H9 (cell line): Measurements from ENCODE around the gene ZNF638. TPM values are rescaled to one million over a fixed set of nuclear protein-coding genes. Genes with fewer than 3 reads are reported as not detected.

ENCODE experiments used
- DNase-seq: peaks from one replicate; pipeline ENCODE4 v3.0.0-alpha.2; 2017
- H2AFZ ChIP-seq: one replicate; pipeline ENCODE4 v1.6.1; 2013; ENCODE audit warnings: mild to moderate bottlenecking, low read length, control low read depth, moderate library complexity
- H2AK5ac ChIP-seq: 2 replicates; pipeline ENCODE4 v1.6.1; 2013; ENCODE audit warnings: low read length, control low read depth, mixed read lengths; ENCODE audit not compliant: insufficient read length
- H2BK120ac ChIP-seq: one replicate; pipeline ENCODE4 v1.6.1; 2013; ENCODE audit warnings: low read depth, mild to moderate bottlenecking, low read length, control low read depth, inconsistent platforms; ENCODE audit not compliant: poor library complexity, severe bottlenecking
- H2BK12ac ChIP-seq: 2 replicates; pipeline ENCODE4 v1.6.1; 2013; ENCODE audit warnings: low read length, control low read depth, mixed read lengths, low read depth; ENCODE audit not compliant: insufficient read length
- H2BK15ac ChIP-seq: 2 replicates; pipeline ENCODE4 v1.6.1; 2013; ENCODE audit warnings: low read depth, low read length, control low read depth
- H2BK20ac ChIP-seq: one replicate; pipeline ENCODE4 v1.6.1; 2013; ENCODE audit warnings: low read depth, mild to moderate bottlenecking, low read length, control low read depth, inconsistent platforms; ENCODE audit not compliant: poor library complexity, severe bottlenecking
- H2BK5ac ChIP-seq: 2 replicates; pipeline ENCODE4 v1.6.1; 2013; ENCODE audit warnings: low read length, control low read depth, mixed read lengths; ENCODE audit not compliant: insufficient read length
- H3K14ac ChIP-seq: 2 replicates; pipeline ENCODE4 v1.6.1; 2013; ENCODE audit warnings: low read length, control low read depth; ENCODE audit not compliant: insufficient read depth
- H3K18ac ChIP-seq: 2 replicates; pipeline ENCODE4 v1.6.1; 2013; ENCODE audit warnings: low read depth, mild to moderate bottlenecking, mixed read lengths, low read length, control low read depth; ENCODE audit not compliant: insufficient read length
- H3K23ac ChIP-seq: 2 replicates; pipeline ENCODE4 v1.6.1; 2013; ENCODE audit warnings: low read length, control low read depth, mixed read lengths, low read depth; ENCODE audit not compliant: insufficient read length
- H3K23me2 ChIP-seq: 2 replicates; pipeline ENCODE4 v1.6.1; 2013; ENCODE audit warnings: low read depth, mild to moderate bottlenecking, mixed read lengths, low read length, control low read depth; ENCODE audit not compliant: insufficient read length, poor library complexity, severe bottlenecking
- H3K27ac ChIP-seq: 2 replicates; pipeline ENCODE4 v1.5.1; 2013; ENCODE audit warnings: low read length, control low read depth, mixed read lengths, low read depth; ENCODE audit not compliant: insufficient read length
- H3K27me3 ChIP-seq: 2 replicates; pipeline ENCODE4 v1.6.1; 2013; ENCODE audit warnings: low read length, control low read depth, inconsistent platforms; ENCODE audit not compliant: insufficient read depth
- H3K4ac ChIP-seq: 2 replicates; pipeline ENCODE4 v1.6.1; 2013; ENCODE audit warnings: low read depth, mild to moderate bottlenecking, control low read depth, inconsistent platforms, low read length, moderate library complexity
- H3K4me1 ChIP-seq: 2 replicates; pipeline ENCODE4 v1.6.1; 2013; ENCODE audit warnings: low read length, control low read depth, inconsistent platforms; ENCODE audit not compliant: insufficient read depth
- H3K4me2 ChIP-seq: 2 replicates; pipeline ENCODE4 v1.6.1; 2013; ENCODE audit warnings: low read length, control low read depth, mixed read lengths; ENCODE audit not compliant: insufficient read length, insufficient read depth
- H3K56ac ChIP-seq: 2 replicates; pipeline ENCODE4 v1.6.1; 2013; ENCODE audit warnings: low read depth, mild to moderate bottlenecking, mixed read lengths, low read length, control low read depth; ENCODE audit not compliant: insufficient read length
- H3K79me1 ChIP-seq: 2 replicates; pipeline ENCODE4 v1.6.1; 2013; ENCODE audit warnings: low read depth, mild to moderate bottlenecking, moderate library complexity, low read length, control low read depth, inconsistent platforms; ENCODE audit not compliant: insufficient read depth, poor library complexity, severe bottlenecking
- H3K79me2 ChIP-seq: 2 replicates; pipeline ENCODE4 v1.6.1; 2013; ENCODE audit warnings: low read length, control low read depth, inconsistent platforms; ENCODE audit not compliant: insufficient read depth
- H3K9ac ChIP-seq: 2 replicates; pipeline ENCODE4 v1.6.1; 2013; ENCODE audit warnings: low read length, control low read depth, mixed read lengths; ENCODE audit not compliant: insufficient read length; ENCODE audit errors: extremely low read depth
- H3K9me3 ChIP-seq: one replicate; pipeline ENCODE4 v1.6.1; 2013; ENCODE audit warnings: low read depth, low read length, inconsistent platforms; ENCODE audit not compliant: control insufficient read depth
- H3T11ph ChIP-seq: one replicate; pipeline ENCODE4 v1.6.1; 2013; ENCODE audit warnings: mild to moderate bottlenecking, low read length, control low read depth, inconsistent platforms
- H4K20me1 ChIP-seq: one replicate; pipeline ENCODE4 v1.6.1; 2013; ENCODE audit not compliant: control insufficient read depth, insufficient read length, insufficient read depth
- H4K5ac ChIP-seq: 2 replicates; pipeline ENCODE4 v1.6.1; 2013; ENCODE audit warnings: low read depth, mild to moderate bottlenecking, mixed read lengths, low read length, control low read depth; ENCODE audit not compliant: insufficient read length
- H4K8ac ChIP-seq: replicated peaks from 2 replicates; pipeline ENCODE4 v1.6.1; 2013; ENCODE audit warnings: low read length, control low read depth, mixed read lengths, low read depth; ENCODE audit not compliant: insufficient read length
- H4K91ac ChIP-seq: 2 replicates; pipeline ENCODE4 v1.6.1; 2013; ENCODE audit warnings: low read depth, mild to moderate bottlenecking, moderate library complexity, mixed read lengths, low read length, control low read depth; ENCODE audit not compliant: insufficient read length
- H3K27ac Mint-ChIP-seq, 3 experiments: 2 replicates in 2 of 3; 3 replicates in 1 of 3; pipeline ENCODE4 v1.8.0; 2020 to 2021; ENCODE audit warnings: mixed read lengths in 3 of 3, mild to moderate bottlenecking in 1 of 3, moderate library complexity in 1 of 3
- H3K27me3 Mint-ChIP-seq: 2 replicates; pipeline ENCODE4 v1.8.0; 2021; ENCODE audit warnings: low read depth, mild to moderate bottlenecking, moderate library complexity, mixed read lengths
- H3K36me3 Mint-ChIP-seq, 3 experiments: 2 replicates in 2 of 3; 3 replicates in 1 of 3; pipeline ENCODE4 v1.8.0; 2020 to 2021; ENCODE audit warnings: low read depth in 3 of 3, mixed read lengths in 3 of 3; ENCODE audit not compliant: insufficient read depth in 1 of 3
- H3K4me1 Mint-ChIP-seq, 2 experiments: 2 replicates each; pipeline ENCODE4 v1.8.0; 2020; ENCODE audit warnings: mixed read lengths in 2 of 2
- H3K4me3 Mint-ChIP-seq, 2 experiments: 2 replicates in 1 of 2; 3 replicates in 1 of 2; pipeline ENCODE4 v1.8.0; 2020 to 2021; ENCODE audit warnings: mild to moderate bottlenecking in 2 of 2, mixed read lengths in 2 of 2, moderate library complexity in 1 of 2
- H3K9me3 Mint-ChIP-seq, 2 experiments: 2 replicates in 1 of 2; 3 replicates in 1 of 2; pipeline ENCODE4 v1.8.0; 2020; ENCODE audit warnings: mild to moderate bottlenecking in 2 of 2, mixed read lengths in 2 of 2, moderate library complexity in 1 of 2
- CTCF ChIP-seq: fragments of 200-600 bp; sonication (generic); conservative IDR thresholded peaks from 3 replicates; pipeline ENCODE4 v1.8.0; 2021; ENCODE audit warnings: antibody characterized with exemption, mild to moderate bottlenecking
- WGBS: extraction: QIAGEN DNeasy Blood & Tissue Kit; methylation state at CpG from one replicate; pipeline ENCODE4 v1.1.7; 2013; ENCODE audit warnings: missing lambda C conversion rate, low lambda C conversion rate, mixed read lengths; ENCODE audit not compliant: insufficient read length; ENCODE audit errors: extremely low coverage; 5-methylcytosine and 5-hydroxymethylcytosine counted together
- total RNA-seq: library from RNA; stranded (reverse); gene quantifications from 2 replicates; pipeline ENCODE4 v1.2.1, GENCODE V29; 2021

Gene ZNF638
- total RNA-seq, 1 experiment from 2014 or later, result 146 TPM

GRCh38 chr2:71336384-71336783 lies 4.8 kb downstream of the ZNF638 start:
- no peak overlapping the region for H2AK5ac ChIP-seq
- no peak overlapping the region for H3T11ph ChIP-seq
- Mint-ChIP-seq H3K27ac (no peak overlapping the region), H3K36me3 (peaks cover 3 to 17% (median 16%) of the 10 kb centered on the region in 3 experiments), H3K27me3 (no peaks in the 10 kb centered on the region), H3K4me3 (no peak overlapping the region), H3K9me3 (no peaks in the 10 kb centered on the region), H3K4me1 (peaks cover 57 to 70% of the 10 kb centered on the region in 2 experiments)
- TF ChIP-seq CTCF, result no peak
- H3K4me1 ChIP-seq, result peaks cover 3% of the 10 kb centered on the region; the same call in 1 of the 2 replicates
- H3K9me3 ChIP-seq, result no peaks in the 10 kb centered on the region
- no peaks in the 10 kb centered on the region for H3K27me3 ChIP-seq
- no peak overlapping the region for H3K14ac ChIP-seq
- no peak overlapping the region for H2AFZ ChIP-seq
- peaks cover 10% of the 10 kb centered on the region for H3K79me1 ChIP-seq
- no peaks in the 10 kb centered on the region for H4K20me1 ChIP-seq
- peaks cover 3% of the 10 kb centered on the region for H3K23me2 ChIP-seq
- DNase-seq, result no peak
- no peak overlapping the region for H4K91ac ChIP-seq
- no peak overlapping the region for H2BK5ac ChIP-seq
- H4K5ac ChIP-seq, result no peak overlapping the region
- no peak overlapping the region for H3K18ac ChIP-seq
- no peak overlapping the region for H2BK15ac ChIP-seq
- no peak overlapping the region for H3K9ac ChIP-seq
- no peak overlapping the region for H3K4me2 ChIP-seq
- WGBS, result no CpG with 5 or more reads among the region's 2 CpGs
- H2BK120ac ChIP-seq, result no peak overlapping the region
- H2BK12ac ChIP-seq, result no peak overlapping the region
- no peak overlapping the region for H3K27ac ChIP-seq
- H2BK20ac ChIP-seq, result no peak overlapping the region
- no peak overlapping the region for H3K23ac ChIP-seq
- H4K8ac ChIP-seq, result no peak overlapping the region
- no peak overlapping the region for H3K4ac ChIP-seq
- peaks cover 52% of the 10 kb centered on the region for H3K79me2 ChIP-seq
- H3K56ac ChIP-seq, result no peak overlapping the region
